Measurements from ENCODE around the gene PTPN5. TPM values are rescaled to one million over a fixed set of nuclear protein-coding genes. Genes with fewer than 3 reads are reported as not detected.

PTPN5 gene
- total RNA-seq, 1 donor from 2014 or later = 1.7 TPM

DNA sequence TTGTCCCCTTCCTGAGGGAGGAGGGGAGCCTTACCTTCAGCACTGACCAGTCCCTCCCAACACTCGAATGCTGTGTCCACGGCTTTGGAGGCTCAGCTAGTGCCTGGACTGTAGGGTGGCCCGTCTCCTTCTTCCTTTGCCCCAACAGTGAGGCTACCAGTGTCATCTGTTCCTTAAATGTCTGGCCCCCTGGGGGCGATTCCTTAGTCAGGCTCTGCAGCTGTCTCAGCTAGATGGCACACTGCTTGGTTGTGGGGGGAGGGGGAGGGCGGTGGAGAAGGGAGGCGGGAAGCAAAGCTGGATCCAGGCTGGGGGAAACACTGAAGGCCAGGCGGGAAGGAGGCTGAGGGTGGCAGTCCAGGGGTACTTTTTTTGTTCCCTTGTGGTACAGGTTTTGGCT, 65.6 kb downstream of the PTPN5 start, which contains the start of gene IGSF22:
Gene IGSF22 (minus strand): TSS at position 149 of the 400 bp plus-strand sequence. CDS start 1,952 bp downstream, outside the sequence.
- Mint-ChIP-seq H3K27ac (no peak within 1 kb of the TSS), H3K27me3 (no peaks in the 10 kb centered on the region), H3K4me1 (ENCODE audit: unreplicated experiment) (peaks cover 13% of the 10 kb centered on the region), H3K9me3 (no peaks in the 10 kb centered on the region), H3K36me3 (no peaks in the 10 kb centered on the region), H3K4me3 (no peak within 1 kb of the TSS)
- TF ChIP-seq, protein P1, sequence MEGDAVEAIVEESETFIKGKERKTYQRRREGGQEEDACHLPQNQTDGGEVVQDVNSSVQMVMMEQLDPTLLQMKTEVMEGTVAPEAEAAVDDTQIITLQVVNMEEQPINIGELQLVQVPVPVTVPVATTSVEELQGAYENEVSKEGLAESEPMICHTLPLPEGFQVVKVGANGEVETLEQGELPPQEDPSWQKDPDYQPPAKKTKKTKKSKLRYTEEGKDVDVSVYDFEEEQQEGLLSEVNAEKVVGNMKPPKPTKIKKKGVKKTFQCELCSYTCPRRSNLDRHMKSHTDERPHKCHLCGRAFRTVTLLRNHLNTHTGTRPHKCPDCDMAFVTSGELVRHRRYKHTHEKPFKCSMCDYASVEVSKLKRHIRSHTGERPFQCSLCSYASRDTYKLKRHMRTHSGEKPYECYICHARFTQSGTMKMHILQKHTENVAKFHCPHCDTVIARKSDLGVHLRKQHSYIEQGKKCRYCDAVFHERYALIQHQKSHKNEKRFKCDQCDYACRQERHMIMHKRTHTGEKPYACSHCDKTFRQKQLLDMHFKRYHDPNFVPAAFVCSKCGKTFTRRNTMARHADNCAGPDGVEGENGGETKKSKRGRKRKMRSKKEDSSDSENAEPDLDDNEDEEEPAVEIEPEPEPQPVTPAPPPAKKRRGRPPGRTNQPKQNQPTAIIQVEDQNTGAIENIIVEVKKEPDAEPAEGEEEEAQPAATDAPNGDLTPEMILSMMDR (conservative IDR thresholded peaks at IDR 0.05) = no peak
- DNase-seq (ENCODE audit: extremely low spot score, unreplicated experiment) = no peak

DNA sequence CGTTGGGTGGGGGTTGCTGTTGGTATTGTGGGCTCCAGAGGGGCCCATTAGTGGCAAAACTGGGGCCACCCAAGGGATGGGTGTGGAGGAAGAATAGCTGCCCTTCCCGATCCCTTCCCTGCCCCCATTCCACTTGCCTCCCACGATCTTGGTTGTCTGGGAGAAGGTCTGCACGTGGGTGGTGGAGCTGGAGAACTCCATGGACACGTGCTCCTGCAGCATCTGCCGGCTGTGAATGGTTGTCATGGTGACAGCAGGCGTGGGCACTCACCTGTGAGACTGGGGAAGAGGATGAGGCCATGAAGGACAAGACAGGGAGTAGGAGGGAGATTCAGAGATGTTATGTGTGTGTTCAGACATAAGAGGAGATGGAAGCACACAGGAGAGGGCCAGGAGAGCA, 67.6 kb downstream of the PTPN5 start:
- TF ChIP-seq, protein P1 (conservative IDR thresholded peaks at IDR 0.05) = no peak
- peaks cover 23% of the 10 kb centered on the region for H3K4me1 Mint-ChIP-seq (ENCODE audit: unreplicated experiment)
- peaks cover 9% of the 10 kb centered on the region for H3K27me3 Mint-ChIP-seq
- H3K9me3 Mint-ChIP-seq = no peaks in the 10 kb centered on the region
- H3K4me3 Mint-ChIP-seq = peak overlapping the region; percentile 48
- DNase-seq (ENCODE audit: extremely low spot score, unreplicated experiment) = no peak
- no peak overlapping the region for H3K27ac Mint-ChIP-seq
- H3K36me3 Mint-ChIP-seq = no peaks in the 10 kb centered on the region

DNA sequence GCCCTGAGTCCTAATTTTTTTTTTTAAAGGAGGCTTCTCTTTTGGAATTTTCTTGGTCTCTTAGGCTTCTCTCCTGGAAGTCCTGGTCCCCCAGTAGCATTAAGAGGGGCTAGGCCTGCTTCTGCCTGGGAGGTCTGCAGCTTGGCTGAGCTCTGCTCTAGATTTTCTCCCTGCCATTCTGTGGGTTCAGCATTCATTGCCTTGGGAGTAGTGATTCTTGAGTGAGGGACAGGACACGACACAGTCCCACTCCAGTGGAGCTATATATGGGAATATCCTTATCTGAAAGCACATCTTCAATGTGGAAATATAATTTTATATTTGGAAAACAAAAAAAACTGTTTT, 69.3 kb downstream of the PTPN5 start:
- Mint-ChIP-seq H3K36me3 (no peaks in the 10 kb centered on the region), H3K4me3 (peak overlapping the region; percentile 92), H3K4me1 (ENCODE audit: unreplicated experiment) (peaks cover 17% of the 10 kb centered on the region), H3K27me3 (peaks cover 17% of the 10 kb centered on the region), H3K9me3 (no peaks in the 10 kb centered on the region), H3K27ac (no peak overlapping the region)
- no peak for DNase-seq (ENCODE audit: extremely low spot score, unreplicated experiment)
- TF ChIP-seq, protein P1 (conservative IDR thresholded peaks at IDR 0.05) = peak; percentile 49

DNA sequence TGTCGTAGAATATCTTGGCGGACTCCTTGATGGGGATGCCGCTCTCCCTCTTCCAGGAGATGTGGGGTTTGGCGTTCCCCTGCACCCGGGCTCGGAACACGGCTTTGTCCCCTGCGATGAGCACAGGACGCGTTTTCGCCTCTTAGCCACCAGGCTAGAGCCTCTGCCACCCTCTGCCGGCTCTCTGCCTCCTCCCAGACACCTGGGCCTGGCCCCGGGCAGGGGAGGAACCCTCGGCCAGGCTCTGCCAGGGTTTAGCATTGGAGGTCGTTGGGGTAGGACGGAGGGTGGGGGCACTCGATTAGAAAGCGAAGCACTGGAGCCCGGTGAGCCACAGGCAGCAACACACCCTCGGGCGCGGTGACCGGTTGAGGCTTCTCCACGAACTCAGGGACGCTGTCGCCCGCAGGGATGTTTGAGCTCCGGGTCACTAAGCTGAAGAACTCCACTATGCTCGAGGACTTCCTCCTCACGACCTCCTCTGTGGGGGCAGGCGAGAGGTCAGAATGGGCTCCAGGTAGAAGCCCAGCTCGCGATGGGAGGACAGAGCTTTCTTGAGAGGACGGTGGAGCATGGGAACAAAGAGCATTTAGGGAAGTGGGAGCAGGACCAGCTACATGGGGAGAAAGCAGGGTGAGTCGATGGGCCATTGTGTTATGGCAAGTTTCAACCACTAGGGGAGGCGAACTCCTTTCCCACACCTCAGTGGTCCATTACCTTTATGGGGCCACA, 69.9 kb downstream of the PTPN5 start:
- TF ChIP-seq, protein P1 (conservative IDR thresholded peaks at IDR 0.05) = peak; percentile 83
- peak overlapping the region; percentile 92 for H3K4me3 Mint-ChIP-seq
- no peak for DNase-seq (ENCODE audit: extremely low spot score, unreplicated experiment)
- peak overlapping the region; percentile 71 for H3K27ac Mint-ChIP-seq
- peaks cover 17% of the 10 kb centered on the region for H3K4me1 Mint-ChIP-seq (ENCODE audit: unreplicated experiment)
- H3K36me3 Mint-ChIP-seq = no peaks in the 10 kb centered on the region
- peaks cover 22% of the 10 kb centered on the region for H3K27me3 Mint-ChIP-seq
- no peaks in the 10 kb centered on the region for H3K9me3 Mint-ChIP-seq

DNA sequence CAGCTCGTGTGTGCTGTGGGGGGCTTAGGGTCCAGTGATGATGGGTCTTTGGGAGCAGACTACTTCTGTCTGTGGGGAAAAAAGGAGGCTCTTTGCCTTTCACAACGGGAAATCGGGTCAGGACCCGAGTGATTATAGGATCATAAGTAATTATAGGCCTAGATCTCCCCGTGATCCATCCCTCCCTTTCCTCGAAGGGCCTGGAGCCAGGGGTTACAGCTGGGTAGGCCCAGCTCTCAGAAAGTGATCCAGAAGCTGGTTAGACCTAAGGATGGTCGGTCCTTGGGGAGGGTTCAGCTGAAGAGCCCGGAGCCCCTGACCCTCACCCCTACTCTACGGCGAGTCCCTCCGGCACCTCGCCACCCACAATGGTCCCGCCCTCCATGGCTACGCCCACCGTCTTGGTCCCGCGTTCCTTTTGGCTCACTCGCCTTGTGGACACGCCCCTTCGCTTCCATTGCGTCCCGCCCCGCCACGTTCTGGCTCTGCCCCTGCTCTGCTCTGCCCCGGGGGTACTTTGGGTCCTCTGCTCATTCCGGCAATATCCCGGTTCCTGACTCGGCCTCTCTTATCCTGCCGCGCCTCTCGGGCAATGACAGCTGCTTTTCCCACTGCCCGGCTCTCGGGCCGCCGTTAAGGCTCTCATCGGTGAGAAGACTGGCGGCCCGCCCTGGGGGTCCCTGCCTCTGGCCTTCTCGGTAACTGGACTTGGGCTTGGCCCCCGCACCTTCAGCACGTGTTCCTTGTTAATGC, 70.6 kb downstream of the PTPN5 start:
- Mint-ChIP-seq H3K4me3 (peak overlapping the region; percentile 92), H3K36me3 (no peaks in the 10 kb centered on the region), H3K27me3 (peaks cover 27% of the 10 kb centered on the region), H3K9me3 (no peaks in the 10 kb centered on the region), H3K27ac (peak overlapping the region; percentile 71), H3K4me1 (ENCODE audit: unreplicated experiment) (peaks cover 17% of the 10 kb centered on the region)
- TF ChIP-seq, protein P1 (conservative IDR thresholded peaks at IDR 0.05) = no peak
- peak; percentile 86 for DNase-seq (ENCODE audit: extremely low spot score, unreplicated experiment)

Measured in type B pancreatic cell (in vitro differentiated cells).